NCI-H2196 treated with DMSO at 0.1 percent for 48 hours (cell line): ENCODE results near the gene TCFL5.
A peak's percentile ranks its signal among the peaks of the same experiment; 100 is the strongest.

Source experiments
- DNase-seq: peaks from one replicate; lab custom pipeline; 2025; ENCODE audit not compliant: unreplicated experiment; lab: John Stamatoyannopoulos, UW

The TCFL5 gene

GRCh38 chr20:62814060-62814708 lies 47.4 kb downstream of the TCFL5 start:
- DNase-seq, result no peak

- no peak for DNase-seq
These were observed 48.0 kb downstream of the TCFL5 start for GRCh38 chr20:62813588-62813987.

- DNase-seq, result no peak
These were observed 48.8 kb downstream of the TCFL5 start for GRCh38 chr20:62812907-62813200.

- DNase-seq, result no peak
These were observed 49.3 kb downstream of the TCFL5 start for GRCh38 chr20:62812181-62812906.

GRCh38 chr20:62811720-62812119 lies 49.9 kb downstream of the TCFL5 start:
- no peak for DNase-seq

- no peak for DNase-seq
These were observed 50.3 kb downstream of the TCFL5 start for GRCh38 chr20:62811320-62811719.

GRCh38 chr20:62809530-62810428 lies 51.8 kb downstream of the TCFL5 start:
- DNase-seq, result no peak

- peak; percentile 13 for DNase-seq
These were observed 53.3 kb downstream of the TCFL5 start for GRCh38 chr20:62808211-62808865.

GRCh38 chr20:62807444-62808210 lies 54.0 kb downstream of the TCFL5 start:
- no peak for DNase-seq

- no peak for DNase-seq
These were observed 55.1 kb downstream of the TCFL5 start for GRCh38 chr20:62806383-62807050.

- DNase-seq, result no peak
These were observed 55.8 kb downstream of the TCFL5 start for GRCh38 chr20:62805711-62806382.

- DNase-seq, result no peak
These were observed 56.4 kb downstream of the TCFL5 start for GRCh38 chr20:62805155-62805710.

GRCh38 chr20:62804627-62805154 lies 56.9 kb downstream of the TCFL5 start, which contains the start of gene OGFR:
TSS of gene OGFR (plus strand) at chr20:62804835. CDS start at chr20:62804860, 25 bp downstream.
- DNase-seq, result no peak

- DNase-seq, result no peak
These were observed 57.5 kb downstream of the TCFL5 start for GRCh38 chr20:62804021-62804626.

- no peak for DNase-seq
These were observed 59.5 kb downstream of the TCFL5 start for GRCh38 chr20:62802026-62802712.

GRCh38 chr20:62801284-62802010 lies 60.2 kb downstream of the TCFL5 start:
- DNase-seq, result no peak
